Endodermal cell (in vitro differentiated cells): ENCODE results near the gene CXCL10. TPM values are rescaled to one million over a fixed set of nuclear protein-coding genes. Genes with fewer than 3 reads are reported as not detected.
"Not testable (repeated sequence)": the region's sequence is repeated elsewhere in the genome, so short reads cannot be mapped to it uniquely, and the experiment has no call there.

Experiments
- DNase-seq: peaks from one replicate; pipeline ENCODE4 v3.0.0-alpha.2; 2017
- H3K27ac ChIP-seq: 2 replicates; pipeline ENCODE4 v1.5.1; 2013; ENCODE audit warnings: mild to moderate bottlenecking, low read depth, low read length, moderate library complexity
- H3K27me3 ChIP-seq: 2 replicates; pipeline ENCODE4 v1.6.1; 2013; ENCODE audit warnings: mild to moderate bottlenecking, low read length, moderate library complexity; ENCODE audit not compliant: insufficient read depth, control insufficient read depth, poor library complexity, severe bottlenecking
- H3K36me3 ChIP-seq: 2 replicates; pipeline ENCODE4 v1.7.0; 2013; ENCODE audit warnings: mild to moderate bottlenecking, low read length, moderate library complexity; ENCODE audit not compliant: control insufficient read depth, insufficient read depth
- H3K4me1 ChIP-seq: one replicate; pipeline ENCODE4 v1.7.0; 2013; ENCODE audit warnings: low read length; ENCODE audit not compliant: control insufficient read depth, insufficient read depth
- H3K4me3 ChIP-seq: 2 replicates; pipeline ENCODE4 v1.5.1; 2013; ENCODE audit warnings: mild to moderate bottlenecking, low read length, moderate library complexity
- H3K9ac ChIP-seq: 2 replicates; pipeline ENCODE4 v1.6.1; 2013; ENCODE audit warnings: mild to moderate bottlenecking, low read length, moderate library complexity; ENCODE audit not compliant: poor library complexity, severe bottlenecking; ENCODE audit errors: extremely low read depth
- H3K9me3 ChIP-seq: 2 replicates; pipeline ENCODE4 v1.6.1; 2013; ENCODE audit warnings: mild to moderate bottlenecking, low read length, moderate library complexity; ENCODE audit not compliant: control insufficient read depth
- H3K27ac Mint-ChIP-seq: 2 replicates; pipeline ENCODE4 v1.8.0; 2020; ENCODE audit warnings: mixed read lengths
- H3K27me3 Mint-ChIP-seq: 2 replicates; pipeline ENCODE4 v1.8.0; 2021; ENCODE audit warnings: mild to moderate bottlenecking, mixed read lengths; ENCODE audit not compliant: insufficient read depth
- H3K36me3 Mint-ChIP-seq: 2 replicates; pipeline ENCODE4 v1.8.0; 2020; ENCODE audit warnings: low read depth, mixed read lengths
- H3K4me1 Mint-ChIP-seq: 2 replicates; pipeline ENCODE4 v1.8.0; 2020; ENCODE audit warnings: mixed read lengths
- H3K4me3 Mint-ChIP-seq: 2 replicates; pipeline ENCODE4 v1.8.0; 2020; ENCODE audit warnings: mild to moderate bottlenecking, moderate library complexity, mixed read lengths
- H3K9me3 Mint-ChIP-seq: 2 replicates; pipeline ENCODE4 v1.8.0; 2020; ENCODE audit warnings: mild to moderate bottlenecking, mixed read lengths
- CTCF ChIP-seq: fragments of 200-600 bp; sonication (generic); conservative IDR thresholded peaks from 2 replicates; pipeline ENCODE4 v1.5.0; 2021; ENCODE audit warnings: antibody characterized with exemption, mild to moderate bottlenecking
- WGBS, 2 experiments: methylation state at CpG; one replicate each; pipeline versions ENCODE4 v1.1.5 to v1.1.7; 2013; ENCODE audit warnings: missing lambda C conversion rate in 2 of 2, mixed read lengths in 1 of 2; ENCODE audit not compliant: insufficient coverage in 1 of 2, insufficient read length in 1 of 2; 5-methylcytosine and 5-hydroxymethylcytosine counted together
- total RNA-seq, 2 donors: library from RNA; stranded (reverse); fragmentation: NEBNext Ultra II Directional in 1 of 2; extraction: Animal tissue kit (Norgen Biotek cat#: 25700) in 1 of 2; gene quantifications; 2 replicates in 1 of 2; 3 replicates in 1 of 2; pipeline ENCODE4 v1.2.1, GENCODE V29; 2021

Gene CXCL10
- total RNA-seq, 2 donors from 2014 or later: not detected

- Histone ChIP-seq H3K27ac (no peak overlapping the region), H3K4me1 (no peaks in the 10 kb centered on the region), H3K27me3 (no peaks in the 10 kb centered on the region), H3K4me3 (no peak overlapping the region), H3K9me3 (no peaks in the 10 kb centered on the region), H3K36me3 (no peaks in the 10 kb centered on the region), H3K9ac (no peak overlapping the region)
- Mint-ChIP-seq H3K27me3 (peaks cover 9% of the 10 kb centered on the region), H3K36me3 (no peaks in the 10 kb centered on the region), H3K27ac (no peak overlapping the region), H3K9me3 (peaks cover 8% of the 10 kb centered on the region), H3K4me1 (peaks cover 28% of the 10 kb centered on the region), H3K4me3 (no peak overlapping the region)
- WGBS, 2 experiments: 37 to 43% methylated on average over 4 of the region's 4 CpGs
- DNase-seq: no peak
- no peak for TF ChIP-seq CTCF
Observed at GRCh38 chr4:76053730-76054129, 30.4 kb upstream of the CXCL10 start.

GRCh38 chr4:76050560-76051050 is 27.3 kb upstream of the CXCL10 start:
- H3K36me3 Mint-ChIP-seq, H3K4me1 ChIP-seq, H3K27ac ChIP-seq, DNase-seq, H3K36me3 ChIP-seq, H3K27ac Mint-ChIP-seq, H3K9me3 Mint-ChIP-seq, H3K27me3 ChIP-seq, H3K4me3 ChIP-seq, H3K4me3 Mint-ChIP-seq, H3K9me3 ChIP-seq, H3K9ac ChIP-seq: not testable (repeated sequence)
- WGBS, 2 experiments: 90 to 93% methylated on average over 7 to 27 of the region's 27 CpGs
- peaks cover 16% of the 10 kb centered on the region for H3K4me1 Mint-ChIP-seq
- H3K27me3 Mint-ChIP-seq: peaks cover 14% of the 10 kb centered on the region

GRCh38 chr4:76049860-76050416 is 26.6 kb upstream of the CXCL10 start:
- H3K4me1 ChIP-seq, H3K9me3 Mint-ChIP-seq, H3K9ac ChIP-seq, H3K27ac Mint-ChIP-seq, H3K36me3 ChIP-seq, H3K36me3 Mint-ChIP-seq, H3K9me3 ChIP-seq, H3K4me1 Mint-ChIP-seq, H3K27me3 ChIP-seq, DNase-seq, H3K4me3 Mint-ChIP-seq, H3K27ac ChIP-seq, H3K4me3 ChIP-seq: not testable (repeated sequence)
- peaks cover 14% of the 10 kb centered on the region for H3K27me3 Mint-ChIP-seq
- 94 to 95% methylated on average over 5 to 16 of the region's 17 CpGs for WGBS, 2 experiments

GRCh38 chr4:76044686-76045085 is 21.4 kb upstream of the CXCL10 start:
- H3K27me3 Mint-ChIP-seq: peaks cover 12% of the 10 kb centered on the region
- not testable (repeated sequence) for H3K27me3 ChIP-seq, H3K36me3 ChIP-seq, H3K27ac Mint-ChIP-seq, H3K9ac ChIP-seq, H3K4me3 Mint-ChIP-seq, H3K27ac ChIP-seq, H3K36me3 Mint-ChIP-seq, H3K4me3 ChIP-seq, H3K4me1 Mint-ChIP-seq, H3K9me3 Mint-ChIP-seq, DNase-seq, H3K9me3 ChIP-seq, H3K4me1 ChIP-seq
- 89 to 95% methylated on average over 4 of the region's 4 CpGs for WGBS, 2 experiments

- H3K36me3 Mint-ChIP-seq, H3K27ac ChIP-seq, H3K9ac ChIP-seq, H3K9me3 Mint-ChIP-seq, H3K27ac Mint-ChIP-seq, DNase-seq, H3K27me3 ChIP-seq, H3K36me3 ChIP-seq, H3K4me1 ChIP-seq, H3K4me1 Mint-ChIP-seq, H3K4me3 ChIP-seq, H3K4me3 Mint-ChIP-seq, H3K9me3 ChIP-seq, H3K27me3 Mint-ChIP-seq: not testable (repeated sequence)
- 93 to 99% methylated on average over 3 to 18 of the region's 18 CpGs for WGBS, 2 experiments
Observed at GRCh38 chr4:76043306-76043705, 20.0 kb upstream of the CXCL10 start.

- not testable (repeated sequence) for H3K36me3 ChIP-seq, H3K9me3 Mint-ChIP-seq, H3K4me1 ChIP-seq, H3K4me1 Mint-ChIP-seq, H3K4me3 ChIP-seq, H3K27ac Mint-ChIP-seq, H3K27me3 Mint-ChIP-seq, H3K4me3 Mint-ChIP-seq, H3K36me3 Mint-ChIP-seq, H3K27me3 ChIP-seq, H3K9ac ChIP-seq, H3K9me3 ChIP-seq, DNase-seq, H3K27ac ChIP-seq
- 80 to 98% methylated on average over 1 to 16 of the region's 18 CpGs for WGBS, 2 experiments
Observed at GRCh38 chr4:76042241-76042998, 19.1 kb upstream of the CXCL10 start.
